Pancreas (tissue), 10 donors: ENCODE results near the gene TRIM9. TPM values are rescaled to one million over a fixed set of nuclear protein-coding genes. Genes with fewer than 3 reads are reported as not detected.
"Not testable (repeated sequence)": the region's sequence is repeated elsewhere in the genome, so short reads cannot be mapped to it uniquely, and the experiment has no call there.

Source experiments
- ATAC-seq, 4 donors: fragments of 200-7000 bp; cut with Tn5 transposase; one replicate each; pipeline versions ENCODE4 v1.8.0 to v1.9.1; 2020; ENCODE audit warnings: mild to moderate bottlenecking in 4 of 4, moderate library complexity in 4 of 4
- DNase-seq, 6 donors: peaks; one replicate each; pipeline ENCODE4 v3.0.0-alpha.2; 2020
- FAIRE-seq: peaks from 2 replicates; lab custom pipeline; 2012; peaks lifted over from hg19 to GRCh38; lab: Jason Lieb, UNC
- H3K27ac ChIP-seq, 4 donors: fragments of 200-600 bp; sonication (generic); 1 replicate in 3 of 4; 2 replicates in 1 of 4; pipeline versions ENCODE4 v1.5.0 to v1.8.0; 2020
- H3K27me3 ChIP-seq, 4 donors: fragments of 200-600 bp; one replicate each; pipeline ENCODE4 v1.8.0; 2021
- H3K36me3 ChIP-seq, 3 donors: fragments of 200-600 bp; sonication (generic) in 1 of 3; one replicate each; pipeline versions ENCODE4 v1.5.0 to v1.8.0; 2020 to 2021
- H3K4me1 ChIP-seq, 3 donors: fragments of 200-600 bp; one replicate each; pipeline ENCODE4 v1.8.0; 2021
- H3K4me3 ChIP-seq, 4 donors: fragments of 200-600 bp; sonication (generic) in 2 of 4; one replicate each; pipeline versions ENCODE4 v1.5.0 to v1.8.0; 2020 to 2021
- H3K9me3 ChIP-seq, 4 donors: fragments of 200-600 bp; one replicate each; pipeline ENCODE4 v1.8.0; 2021
- WGBS, 2 donors: extraction: QIAGEN DNeasy Blood & Tissue Kit; methylation state at CpG; one replicate each; pipeline ENCODE4 v1.1.7; 2013; 5-methylcytosine and 5-hydroxymethylcytosine counted together
- intact Hi-C, 3 donors: fragments of 100-400 bp; cut with DNase I; formaldehyde crosslinking; loops; one replicate each; pipeline versions ENCODE4 v1.11.1 to v1.14.2; 2022
- polyA plus RNA-seq, 2 donors: library from polyadenylated mRNA; stranded (reverse); fragments of 200-250 nt; gene quantifications; one replicate each; pipeline ENCODE4 v1.2.3, GENCODE V29; 2013
- total RNA-seq, 6 donors: library from RNA; stranded (reverse); fragmentation: NEBNext Ultra II Directional in 4 of 6; extraction: Animal tissue kit (Norgen Biotek cat#: 25700) in 4 of 6; gene quantifications; one replicate each; pipeline versions ENCODE4 v1.2.1 to v1.2.4, GENCODE V29; 2021 to 2023
- TF ChIP-seq, protein P1 (sequence below), 4 donors: fragments of 200-600 bp; sonication (generic) in 3 of 4; IDR thresholded peaks; one replicate each; pipeline versions ENCODE4 v1.5.0 to v1.8.0; 2021; ENCODE audit warnings: antibody characterized with exemption in 4 of 4
- donor health status: healthy with polysubstance abuse.
- donor health status: DM: no; HTN: no; CAD: no; lungs with moderate emphysema.
- donor health status: DM: no; HTN: no; CAD: no.
- donor health status: control.
- donor health status: control.
- donor health status: Bipolar disorder and iron deficiency.
- donor health status: DM: yes; HTN: yes; CAD: no.
- donor health status: DM: no; HTN: no; CAD: no.
- donor health status: DM: no; HTN: no; CAD: no.
- donor health status: DM: yes; HTN: yes; CAD: no.

Gene TRIM9
- total and polyA plus RNA-seq, 8 donors: 0.25 to 3.4 (median 0.79) TPM

- ATAC-seq (peak; percentile 59 to 78 (median 70)), FAIRE-seq (no peak), DNase-seq (peak in 1 of 6 donors; percentile 38)
- Histone ChIP-seq H3K9me3 (no peaks in the 10 kb centered on the region), H3K27me3 (no peaks in the 10 kb centered on the region), H3K36me3 (no peaks in the 10 kb centered on the region), H3K4me1 (peaks cover 0 to 6% (median 6%) of the 10 kb centered on the region in 3 donors), H3K4me3 (no peak overlapping the region), H3K27ac (peak overlapping the region in 2 of 4 donors; percentile 41 to 67)
- 55 to 73% methylated on average over 2 of the region's 2 CpGs for WGBS, 2 donors
- intact Hi-C loops: no loop called here
- TF ChIP-seq, protein P1, sequence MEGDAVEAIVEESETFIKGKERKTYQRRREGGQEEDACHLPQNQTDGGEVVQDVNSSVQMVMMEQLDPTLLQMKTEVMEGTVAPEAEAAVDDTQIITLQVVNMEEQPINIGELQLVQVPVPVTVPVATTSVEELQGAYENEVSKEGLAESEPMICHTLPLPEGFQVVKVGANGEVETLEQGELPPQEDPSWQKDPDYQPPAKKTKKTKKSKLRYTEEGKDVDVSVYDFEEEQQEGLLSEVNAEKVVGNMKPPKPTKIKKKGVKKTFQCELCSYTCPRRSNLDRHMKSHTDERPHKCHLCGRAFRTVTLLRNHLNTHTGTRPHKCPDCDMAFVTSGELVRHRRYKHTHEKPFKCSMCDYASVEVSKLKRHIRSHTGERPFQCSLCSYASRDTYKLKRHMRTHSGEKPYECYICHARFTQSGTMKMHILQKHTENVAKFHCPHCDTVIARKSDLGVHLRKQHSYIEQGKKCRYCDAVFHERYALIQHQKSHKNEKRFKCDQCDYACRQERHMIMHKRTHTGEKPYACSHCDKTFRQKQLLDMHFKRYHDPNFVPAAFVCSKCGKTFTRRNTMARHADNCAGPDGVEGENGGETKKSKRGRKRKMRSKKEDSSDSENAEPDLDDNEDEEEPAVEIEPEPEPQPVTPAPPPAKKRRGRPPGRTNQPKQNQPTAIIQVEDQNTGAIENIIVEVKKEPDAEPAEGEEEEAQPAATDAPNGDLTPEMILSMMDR (IDR thresholded peaks at IDR 0.05): no peak
These were observed 133.2 kb downstream of the TRIM9 start for GRCh38 chr14:50961605-50962221.

DNA sequence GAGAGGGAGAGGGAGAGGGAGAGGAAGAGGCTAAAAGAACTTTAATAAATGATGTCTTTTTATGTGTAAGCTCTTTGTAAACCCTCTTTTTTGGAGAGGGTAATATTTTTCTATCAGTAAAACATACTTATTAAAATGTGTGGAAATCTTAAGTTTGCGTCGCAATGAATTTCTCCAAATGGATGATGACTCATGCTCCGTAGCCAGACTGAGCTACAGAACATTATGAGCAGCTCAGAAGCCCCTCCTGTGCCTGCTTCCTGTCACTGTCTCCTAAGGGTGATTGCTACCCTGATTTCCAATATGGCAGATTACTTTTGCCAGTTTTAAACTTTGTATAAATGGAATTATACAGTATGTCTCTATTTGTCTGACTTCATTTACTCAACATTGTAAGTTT, 137.6 kb downstream of the TRIM9 start:
- H3K9me3 ChIP-seq: no peaks in the 10 kb centered on the region
- no peaks in the 10 kb centered on the region for H3K36me3 ChIP-seq
- WGBS, 2 donors: 81 to 92% methylated on average over 3 of the region's 3 CpGs
- peaks cover 0 to 3% (median 0%) of the 10 kb centered on the region in 3 donors for H3K4me1 ChIP-seq
- intact Hi-C loops: loop anchor here in 1 of 3 donors (5.0 kb wide), 1 partner anchor 265 kb away; no protein-coding TSS in a partner anchor
- FAIRE-seq (no peak), ATAC-seq (no peak), DNase-seq (no peak)
- no peak overlapping the region for H3K4me3 ChIP-seq
- TF ChIP-seq, protein P1 (IDR thresholded peaks at IDR 0.05): no peak
- no peaks in the 10 kb centered on the region for H3K27me3 ChIP-seq
- no peak overlapping the region for H3K27ac ChIP-seq

- H3K36me3 ChIP-seq, FAIRE-seq, H3K4me3 ChIP-seq, H3K9me3 ChIP-seq, ATAC-seq, DNase-seq, H3K27ac ChIP-seq, H3K27me3 ChIP-seq, H3K4me1 ChIP-seq: not testable (repeated sequence)
- intact Hi-C loops: loop anchor here in 1 of 3 donors (5.0 kb wide), 1 partner anchor 266 kb away; no protein-coding TSS in a partner anchor
- 80 to 83% methylated on average over 25 to 32 of the region's 32 CpGs for WGBS, 2 donors
These were observed 138.5 kb downstream of the TRIM9 start for GRCh38 chr14:50956421-50956820.

- Histone ChIP-seq H3K36me3 (no peaks in the 10 kb centered on the region), H3K4me1 (no peaks in the 10 kb centered on the region), H3K27ac (no peak overlapping the region), H3K27me3 (no peaks in the 10 kb centered on the region), H3K4me3 (no peak overlapping the region), H3K9me3 (no peaks in the 10 kb centered on the region)
- WGBS, 2 donors: 71 to 82% methylated on average over 5 of the region's 5 CpGs
- intact Hi-C loops: loop anchor here in 1 of 3 donors (5.0 kb wide), 1 partner anchor 267 kb away; no protein-coding TSS in a partner anchor
- FAIRE-seq (no peak), DNase-seq (no peak), ATAC-seq (peak in 3 of 4 donors; percentile 71 to 87 (median 73))
- TF ChIP-seq, protein P1 (IDR thresholded peaks at IDR 0.05): no peak
These were observed 139.4 kb downstream of the TRIM9 start for GRCh38 chr14:50955373-50956043.

- TF ChIP-seq, protein P1 (IDR thresholded peaks at IDR 0.05): peak in 3 of 4 donors; percentile 19 to 48 (median 41)
- no peak overlapping the region for H3K27ac ChIP-seq
- no peaks in the 10 kb centered on the region for H3K27me3 ChIP-seq
- intact Hi-C loops: loop anchor here in 1 of 3 donors (5.0 kb wide), 1 partner anchor 267 kb away; no protein-coding TSS in a partner anchor
- no peak overlapping the region for H3K4me3 ChIP-seq
- DNase-seq (no peak), ATAC-seq (peak; percentile 67 to 92 (median 86)), FAIRE-seq (peak; percentile 23)
- H3K4me1 ChIP-seq: no peaks in the 10 kb centered on the region
- H3K36me3 ChIP-seq: no peaks in the 10 kb centered on the region
- 23 to 27% methylated on average over 1 of the region's 1 CpG for WGBS, 2 donors
- no peaks in the 10 kb centered on the region for H3K9me3 ChIP-seq
These were observed 140.0 kb downstream of the TRIM9 start for GRCh38 chr14:50954811-50955372.
